Measurements from ENCODE around the gene CYB561A3. TPM values are rescaled to one million over a fixed set of nuclear protein-coding genes. Genes with fewer than 3 reads are reported as not detected.

The CYB561A3 gene
- total RNA-seq, 1 donor from 2014 or later = 33.8 TPM

DNA sequence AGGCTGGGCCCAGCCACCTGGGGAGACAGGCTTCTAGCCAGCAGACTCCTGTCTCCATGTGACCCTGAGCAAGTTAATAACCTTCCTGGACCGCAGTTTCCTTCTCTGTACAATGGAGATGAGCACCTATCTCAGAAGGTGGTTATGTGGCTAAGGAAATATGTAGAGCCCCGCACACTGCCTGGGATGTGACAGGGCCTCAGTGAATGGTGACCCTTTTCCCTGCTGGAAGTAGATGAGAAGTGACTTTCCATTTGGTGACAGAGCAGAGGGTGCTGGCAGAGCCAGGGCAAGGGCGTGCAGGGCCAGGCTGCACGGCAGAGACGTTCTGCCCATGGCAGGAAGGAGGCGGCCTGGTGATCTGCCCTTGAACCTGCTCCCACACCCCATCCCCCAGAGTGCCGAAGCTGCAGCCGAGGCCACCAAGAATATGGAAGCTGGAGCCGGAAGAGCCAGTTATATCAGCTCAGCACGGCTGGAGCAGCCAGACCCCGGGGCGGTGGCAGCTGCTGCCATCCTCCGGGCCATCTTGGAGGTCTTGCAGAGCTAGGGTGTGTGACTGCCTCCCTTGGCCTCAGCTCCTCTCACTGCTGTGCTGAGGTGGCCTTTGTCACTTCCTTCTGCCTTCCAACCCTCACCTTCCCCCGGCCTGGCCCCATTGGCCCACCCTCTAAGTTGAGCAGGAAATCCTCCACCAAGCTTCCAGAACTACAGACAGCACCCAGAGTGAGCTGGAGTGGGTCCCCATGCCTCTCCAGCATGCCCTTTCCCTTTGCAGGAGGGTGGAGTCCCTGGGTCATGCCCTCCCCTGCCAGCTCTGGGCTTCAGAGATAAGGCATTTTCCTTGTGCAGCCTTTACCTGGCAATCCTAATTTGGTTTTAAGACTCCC is 15.5 kb downstream of the CYB561A3 start:
- no peak for DNase-seq (ENCODE audit: low read depth, low spot score)

DNA sequence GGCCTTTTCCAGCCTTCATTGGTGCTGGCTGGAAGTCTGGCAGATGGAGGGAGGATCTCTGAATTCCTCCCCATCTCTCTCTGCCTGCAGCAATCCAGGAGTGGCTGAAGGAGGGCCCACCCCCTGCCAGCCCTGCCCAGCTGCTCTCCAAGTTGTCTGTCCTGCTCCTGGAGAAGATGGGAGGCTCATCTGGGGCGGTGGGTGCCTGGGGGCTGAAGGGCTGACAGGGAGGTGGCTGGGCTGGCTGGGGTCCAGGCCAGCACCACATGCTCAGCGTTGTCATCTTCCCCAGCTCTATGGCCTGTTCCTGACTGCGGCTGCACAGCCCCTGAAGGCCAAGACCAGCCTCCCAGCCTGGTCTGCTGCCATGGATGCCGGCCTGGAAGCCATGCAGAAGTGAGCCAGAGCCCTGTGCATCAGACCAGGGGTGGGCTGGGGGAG is 16.5 kb downstream of the CYB561A3 start:
- no peak for DNase-seq (ENCODE audit: low read depth, low spot score)

DNA sequence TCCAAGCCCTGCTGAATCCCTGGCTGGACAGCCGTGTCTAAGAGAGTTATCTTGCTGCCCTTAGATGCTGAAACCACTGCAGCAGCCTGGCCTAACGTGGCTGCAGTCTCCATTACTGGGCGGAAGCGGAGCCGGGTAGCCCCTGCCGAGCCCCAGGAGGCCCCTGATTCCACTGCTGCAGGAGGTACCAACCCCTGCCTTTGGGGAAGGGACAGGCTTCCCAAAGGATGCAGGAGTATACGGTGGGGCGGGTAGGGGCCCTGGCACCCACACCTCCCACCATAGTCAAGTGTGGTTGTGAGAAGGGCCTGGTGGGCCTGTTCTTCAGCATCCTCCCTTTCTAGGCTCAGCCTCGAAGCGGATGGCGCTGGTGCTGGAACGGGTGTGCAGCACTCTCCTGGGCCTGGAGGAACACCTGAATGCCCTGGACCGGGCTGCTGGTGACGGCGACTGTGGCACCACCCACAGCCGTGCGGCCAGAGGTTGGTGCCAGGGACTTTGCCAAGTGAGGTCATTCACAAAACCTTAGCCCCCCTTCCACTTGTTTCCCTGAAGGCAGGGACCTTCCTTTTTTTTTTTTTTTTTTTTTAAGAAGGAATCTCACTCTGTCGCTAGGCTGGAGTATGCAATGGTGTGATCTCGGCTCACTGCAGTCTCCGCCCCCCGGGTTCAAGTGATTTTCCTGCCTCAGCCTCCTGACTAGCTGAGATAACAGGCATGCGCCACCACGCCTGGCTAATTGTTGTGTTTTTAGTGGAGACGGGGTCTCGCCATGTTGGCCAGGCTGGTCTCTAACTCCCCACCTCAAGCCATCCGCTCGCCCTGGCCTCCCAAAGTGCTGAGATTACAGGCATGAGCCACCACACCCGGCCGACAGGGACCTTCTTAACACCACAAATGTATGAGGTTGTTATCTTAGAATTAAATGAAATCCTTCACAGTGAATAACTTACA is 17.6 kb downstream of the CYB561A3 start:
- DNase-seq (ENCODE audit: low read depth, low spot score) = no peak

DNA sequence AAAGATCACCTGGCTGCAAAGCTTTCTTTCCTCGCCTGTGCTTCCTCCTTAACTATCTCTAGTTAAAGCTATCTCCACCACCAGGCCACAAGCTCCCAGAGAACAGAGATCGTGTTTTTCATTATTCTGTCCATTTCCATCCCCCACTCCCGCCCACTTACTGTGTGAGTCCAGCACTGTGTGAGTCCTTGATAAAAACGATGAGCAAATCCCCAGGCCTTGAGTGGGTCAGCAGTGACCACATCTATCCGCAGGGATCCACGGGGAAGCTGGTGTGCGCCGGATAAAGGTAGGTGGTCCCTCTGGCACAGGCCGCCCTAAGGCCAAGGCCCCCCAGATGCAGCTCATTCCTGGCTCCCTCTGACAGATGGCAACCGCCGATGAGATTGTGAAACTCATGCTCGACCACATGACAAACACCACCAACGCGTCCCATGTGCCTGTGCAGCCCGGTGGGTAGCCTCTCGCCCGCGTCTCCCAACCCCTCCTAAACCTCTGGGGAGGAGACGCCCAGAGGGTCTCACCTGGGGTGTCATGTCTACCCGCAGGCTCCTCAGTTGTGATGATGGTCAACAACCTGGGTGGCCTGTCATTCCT is 19.4 kb downstream of the CYB561A3 start:
- no peak for DNase-seq (ENCODE audit: low read depth, low spot score)

DNA sequence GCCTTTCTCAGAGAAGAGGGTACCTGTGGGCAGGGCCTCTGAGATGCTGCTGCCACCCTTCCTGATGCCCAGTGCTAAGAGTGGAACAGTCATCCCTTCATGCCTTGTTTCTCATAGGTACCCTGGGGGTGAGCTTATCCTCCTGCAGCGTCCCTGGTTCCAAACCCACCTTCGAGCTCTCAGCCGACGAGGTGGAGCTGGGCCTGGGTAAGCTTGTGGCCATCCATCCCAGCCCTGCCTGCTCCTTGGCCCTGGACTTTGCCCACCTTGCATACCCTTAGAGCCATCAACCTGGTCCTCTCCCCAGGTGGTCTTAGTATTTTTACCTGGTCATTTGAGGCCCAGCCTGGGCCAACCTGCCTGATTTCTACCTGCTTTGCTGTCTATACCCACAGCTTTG is 20.0 kb downstream of the CYB561A3 start:
- DNase-seq (ENCODE audit: low read depth, low spot score) = no peak

DNA sequence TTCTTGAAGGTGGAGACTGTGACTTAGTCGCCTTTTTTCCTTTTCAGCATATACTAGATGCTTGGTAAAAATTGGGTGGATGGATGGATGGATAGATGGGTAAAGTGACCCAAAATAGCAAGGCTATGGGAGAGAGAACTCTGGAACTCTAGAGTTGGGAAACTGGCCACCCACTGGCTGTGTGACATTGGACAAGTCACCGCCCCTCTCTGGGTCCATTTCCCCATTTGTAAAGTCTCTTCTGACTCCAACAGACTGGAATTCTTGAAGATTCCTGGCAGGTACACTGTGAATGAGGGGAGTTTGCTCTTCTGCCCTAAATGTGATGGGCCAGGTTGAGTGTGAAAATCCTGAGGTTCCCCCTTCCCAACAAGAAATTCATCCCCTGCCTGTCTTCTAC is 20.7 kb downstream of the CYB561A3 start:
- DNase-seq (ENCODE audit: low read depth, low spot score) = no peak

DNA sequence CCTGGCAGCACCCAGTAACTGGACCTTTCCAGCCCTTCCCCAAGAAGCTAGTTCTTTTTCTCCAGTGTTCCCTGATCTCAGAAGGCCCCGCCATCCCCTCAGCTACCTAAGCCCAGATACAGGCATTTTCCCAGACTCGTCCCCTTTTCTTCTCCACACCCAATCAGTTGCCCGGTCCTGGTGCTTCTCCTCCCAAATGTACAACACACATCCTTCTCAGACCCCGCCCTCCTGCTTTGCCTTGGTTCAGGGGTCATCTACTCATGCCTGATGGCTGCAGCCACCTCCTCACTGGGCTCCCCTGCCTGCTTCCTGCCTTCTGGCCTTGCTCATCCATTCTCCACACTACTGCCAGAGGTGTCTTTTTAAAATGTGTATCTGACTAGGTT is 22.2 kb downstream of the CYB561A3 start:
- DNase-seq (ENCODE audit: low read depth, low spot score) = no peak

DNA sequence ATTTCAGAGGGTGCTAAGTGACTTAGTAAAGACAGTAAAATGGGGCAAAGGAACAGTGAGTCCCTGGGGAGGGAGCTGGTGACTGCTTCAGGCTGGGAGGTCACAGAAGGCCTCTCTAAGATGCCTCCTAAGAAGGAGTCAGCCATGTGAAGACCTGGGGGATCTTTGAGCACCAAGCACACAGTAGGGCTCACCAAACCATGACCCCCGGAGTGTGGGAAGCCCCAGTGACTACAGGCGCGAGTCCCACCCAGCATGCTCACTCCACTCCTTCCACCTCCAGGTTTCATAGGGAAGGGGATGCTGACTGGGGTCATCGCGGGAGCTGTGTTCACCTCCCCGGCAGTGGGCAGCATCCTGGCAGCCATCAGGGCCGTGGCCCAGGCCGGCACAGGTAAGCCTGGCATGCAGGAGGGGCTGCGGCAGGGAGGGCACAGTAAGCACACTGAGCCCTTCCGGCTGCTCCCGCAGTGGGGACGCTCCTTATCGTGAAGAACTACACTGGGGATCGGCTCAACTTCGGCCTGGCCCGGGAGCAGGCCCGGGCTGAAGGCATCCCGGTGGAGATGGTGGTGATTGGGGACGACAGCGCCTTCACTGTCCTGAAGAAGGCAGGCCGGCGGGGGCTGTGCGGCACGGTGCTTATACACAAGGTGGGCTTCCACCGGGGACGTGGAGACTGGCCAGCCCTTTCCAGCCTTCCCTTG is 22.7 kb downstream of the CYB561A3 start:
- DNase-seq (ENCODE audit: low read depth, low spot score) = no peak

DNA sequence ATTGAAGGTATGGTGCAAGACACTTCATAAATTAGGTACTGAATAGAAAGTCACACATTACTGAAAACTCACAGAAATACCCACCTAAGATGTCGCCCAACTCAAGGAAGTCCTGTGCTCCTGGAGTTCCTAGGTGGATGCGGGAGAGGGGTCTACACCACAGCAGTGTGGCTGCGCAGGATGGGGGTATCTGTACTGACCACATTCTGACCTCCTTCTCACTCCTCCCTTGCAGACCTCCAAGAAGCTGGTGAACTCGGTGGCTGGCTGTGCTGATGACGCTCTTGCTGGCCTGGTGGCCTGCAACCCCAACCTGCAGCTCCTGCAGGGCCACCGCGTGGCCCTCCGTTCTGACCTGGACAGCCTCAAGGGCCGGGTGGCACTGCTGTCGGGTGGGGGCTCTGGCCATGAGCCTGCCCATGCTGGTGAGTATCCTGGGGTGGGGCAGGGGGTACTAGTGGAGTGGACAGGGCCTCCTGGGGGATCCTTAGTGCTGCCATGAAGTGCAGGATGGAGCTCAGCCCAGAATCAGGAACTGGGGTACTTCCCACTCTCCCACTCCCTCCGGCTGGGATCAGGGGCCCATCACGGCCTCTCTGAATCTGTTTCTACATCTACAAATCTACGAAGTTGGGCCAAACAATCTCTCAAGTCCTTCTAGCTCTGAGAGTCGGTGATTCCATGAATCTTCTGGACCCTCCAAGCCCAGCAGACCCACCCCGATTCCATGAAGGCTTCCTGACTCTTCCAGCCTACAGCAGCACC is 23.8 kb downstream of the CYB561A3 start:
- no peak for DNase-seq (ENCODE audit: low read depth, low spot score)

DNA sequence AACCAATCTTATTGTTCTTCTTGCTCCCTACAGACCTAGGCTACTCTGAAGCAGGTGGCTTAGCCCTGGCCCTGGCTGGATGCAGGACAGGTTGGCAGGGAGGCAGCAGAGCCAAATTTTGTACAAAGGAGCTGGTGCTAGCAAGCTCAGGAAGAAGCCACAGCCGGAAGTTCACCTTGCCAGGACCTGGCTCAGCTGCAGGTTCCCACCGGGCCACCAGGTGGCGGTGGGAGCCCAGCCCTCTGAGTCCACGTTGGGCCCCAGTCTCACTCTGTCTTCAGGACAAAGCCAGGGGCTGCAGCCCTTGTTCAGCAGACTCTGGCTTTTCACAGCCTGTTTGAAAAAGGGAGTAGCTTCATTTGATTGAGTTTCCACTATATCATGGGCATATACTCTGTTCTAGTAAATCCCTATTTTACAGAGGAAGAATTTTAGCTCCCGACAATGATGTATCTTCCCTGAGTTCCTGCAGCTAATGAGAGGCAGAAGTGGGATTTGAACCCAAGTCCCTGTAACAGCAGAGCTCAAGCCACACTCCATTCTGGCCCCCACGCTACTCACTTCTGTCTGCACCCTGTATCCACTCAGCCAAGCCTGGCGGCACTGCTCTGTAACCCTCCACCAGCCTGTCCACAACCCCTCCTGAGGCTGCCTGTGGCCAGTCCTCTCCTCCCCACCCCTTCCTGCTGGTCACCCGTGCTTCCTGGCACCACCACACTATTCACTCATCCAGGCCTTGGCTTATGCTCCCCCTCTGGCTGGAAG is 25.3 kb downstream of the CYB561A3 start:
- DNase-seq (ENCODE audit: low read depth, low spot score) = peak; percentile 17

DNA sequence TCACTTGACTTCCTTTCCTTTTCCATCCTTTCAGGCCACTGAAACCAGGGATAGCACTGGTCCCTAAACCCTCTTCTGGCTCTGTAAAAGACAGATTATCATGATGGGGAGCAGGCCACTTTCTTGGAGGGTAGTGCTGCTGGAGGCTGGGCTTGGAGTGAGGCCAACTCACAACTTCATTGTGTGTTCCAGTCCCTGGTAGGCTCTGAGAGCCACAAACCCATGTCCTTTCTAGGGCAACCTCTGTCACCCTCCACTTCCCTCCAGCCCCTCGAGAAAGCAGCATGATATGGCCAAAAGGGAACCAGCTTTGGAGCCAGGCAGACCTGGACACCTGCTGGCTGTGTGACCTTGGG is 26.3 kb downstream of the CYB561A3 start:
- no peak for DNase-seq (ENCODE audit: low read depth, low spot score)

DNA sequence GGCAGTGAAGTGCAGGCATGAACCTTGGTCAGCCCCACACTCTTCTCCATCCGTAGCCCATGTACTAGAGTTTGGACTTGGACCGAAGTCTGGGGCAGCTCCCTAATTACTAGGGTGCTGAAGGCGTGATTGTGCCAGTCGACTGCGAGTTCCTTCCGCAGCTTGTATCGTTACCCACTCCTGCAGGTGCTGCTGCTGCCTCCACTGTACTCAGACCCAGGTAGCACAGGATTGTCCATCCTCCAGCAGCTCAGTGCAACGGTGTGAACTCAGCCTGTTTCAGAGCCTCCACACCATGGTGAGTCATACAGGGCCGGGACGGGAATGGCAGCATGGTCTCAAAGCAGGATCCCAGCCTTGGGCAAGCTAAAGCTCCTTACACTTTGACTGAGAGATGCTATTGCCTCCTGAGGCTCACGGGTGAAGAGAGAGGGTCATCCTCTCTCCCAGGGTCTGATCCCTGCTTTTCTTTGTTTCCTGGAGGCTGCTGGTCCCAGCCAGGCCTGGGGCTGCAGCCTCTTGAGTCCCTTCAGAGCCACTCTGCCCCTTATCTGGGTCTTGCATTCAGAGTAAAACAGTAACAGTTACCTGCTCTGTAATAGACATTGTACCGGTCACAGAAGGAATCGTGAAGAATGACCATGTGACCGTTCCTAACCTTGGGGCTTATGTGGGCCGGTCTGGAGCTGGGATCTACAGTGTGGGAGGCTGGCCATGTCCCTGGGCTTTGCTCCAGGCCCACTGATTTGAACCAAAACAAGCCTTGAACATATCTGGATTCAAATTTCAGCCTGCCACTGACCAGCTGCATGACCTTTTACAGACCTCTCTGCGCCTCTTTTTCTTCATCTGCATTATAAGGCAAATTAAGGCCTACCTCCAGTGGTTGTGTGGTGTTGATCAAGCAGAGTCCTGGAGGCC is 27.0 kb downstream of the CYB561A3 start:
- DNase-seq (ENCODE audit: low read depth, low spot score) = no peak

DNA sequence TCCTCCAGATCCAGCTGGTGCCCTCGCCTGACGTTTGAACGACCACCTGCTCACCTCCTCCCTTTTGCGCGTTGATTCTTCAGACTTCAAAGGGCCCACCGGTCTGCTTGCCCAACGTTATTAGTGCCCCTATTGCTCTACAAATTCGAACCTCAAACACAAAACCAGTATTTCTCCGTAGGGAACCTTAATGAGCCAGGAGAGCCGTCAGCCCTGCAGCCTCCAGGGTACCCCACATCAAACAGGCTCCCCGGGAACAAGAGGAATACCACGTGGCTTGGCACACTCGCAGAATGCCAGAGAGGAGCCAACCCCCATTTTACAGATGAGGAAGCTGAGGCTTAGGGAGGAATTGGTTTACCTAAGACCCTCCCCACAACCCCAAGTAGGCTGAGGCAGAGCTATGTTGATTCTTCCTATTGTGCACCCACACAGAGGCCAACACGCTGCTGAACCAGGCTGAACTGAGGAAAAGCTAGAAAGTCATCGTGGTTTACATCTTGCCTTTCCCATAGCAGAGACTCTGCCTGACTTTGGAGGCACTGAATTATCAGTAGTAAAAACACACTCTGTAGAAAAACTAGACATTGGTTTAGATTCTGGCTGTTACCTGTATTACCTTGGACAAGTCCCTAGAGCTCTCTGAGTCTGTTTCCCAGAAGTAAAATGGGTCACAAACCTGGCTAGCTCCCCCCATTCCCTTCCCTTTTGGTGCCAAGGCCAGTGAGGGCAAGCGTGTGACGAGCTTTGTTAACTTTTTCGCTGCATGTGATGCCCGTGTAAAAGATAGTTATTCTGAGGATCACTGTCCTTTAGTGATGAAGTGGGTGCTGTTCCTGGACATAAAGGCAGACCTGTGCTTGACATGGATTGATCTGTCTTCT is 27.9 kb downstream of the CYB561A3 start:
- no peak for DNase-seq (ENCODE audit: low read depth, low spot score)

DNA sequence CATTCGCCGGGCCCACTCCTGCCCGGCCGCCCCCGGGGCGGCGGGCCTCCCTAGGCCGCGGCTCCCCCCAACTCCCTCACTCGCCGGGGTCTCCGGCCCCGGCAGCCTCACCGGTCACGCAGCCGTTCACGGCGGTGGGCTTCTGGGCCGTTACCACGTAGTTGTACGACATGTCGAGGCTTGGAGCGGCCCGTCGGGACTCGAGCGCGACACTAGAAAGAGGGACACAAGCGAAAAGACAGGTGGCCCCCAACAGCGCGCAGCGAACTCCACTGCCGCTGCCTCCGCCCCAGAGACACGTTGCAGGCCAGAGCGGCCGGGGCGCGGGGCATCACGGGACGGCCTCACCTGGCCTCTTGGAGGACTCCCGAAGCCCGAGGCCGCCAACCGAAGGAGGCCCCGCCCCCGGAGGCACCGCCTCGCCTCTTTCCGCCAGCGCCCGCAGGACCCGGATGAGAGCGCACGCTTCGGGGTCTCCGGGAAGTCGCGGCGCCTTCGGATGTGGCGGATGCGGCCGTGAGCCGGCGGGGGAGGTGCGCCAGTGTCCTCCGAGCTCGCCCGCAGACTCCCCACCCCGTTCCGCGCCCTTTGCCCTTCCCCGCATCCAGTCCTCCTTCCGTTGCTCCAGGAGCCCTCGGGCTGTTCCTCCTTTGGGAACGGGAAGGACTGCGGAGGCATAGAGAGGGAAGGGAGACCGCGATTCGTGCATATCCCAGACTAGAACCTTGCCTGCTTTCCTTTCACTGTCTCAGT is 28.7 kb downstream of the CYB561A3 start, which contains the start of the genes DDB1 and TKFC:
Gene DDB1 (minus strand): TSS at position 309 of the 753 bp plus-strand sequence. CDS start 137 bp downstream, at position 172.
Gene TKFC (plus strand): TSS at position 432 of the 753 bp plus-strand sequence. CDS start 1,501 bp downstream, outside the sequence.
- DNase-seq (ENCODE audit: low read depth, low spot score) = peak; percentile 62

DNA sequence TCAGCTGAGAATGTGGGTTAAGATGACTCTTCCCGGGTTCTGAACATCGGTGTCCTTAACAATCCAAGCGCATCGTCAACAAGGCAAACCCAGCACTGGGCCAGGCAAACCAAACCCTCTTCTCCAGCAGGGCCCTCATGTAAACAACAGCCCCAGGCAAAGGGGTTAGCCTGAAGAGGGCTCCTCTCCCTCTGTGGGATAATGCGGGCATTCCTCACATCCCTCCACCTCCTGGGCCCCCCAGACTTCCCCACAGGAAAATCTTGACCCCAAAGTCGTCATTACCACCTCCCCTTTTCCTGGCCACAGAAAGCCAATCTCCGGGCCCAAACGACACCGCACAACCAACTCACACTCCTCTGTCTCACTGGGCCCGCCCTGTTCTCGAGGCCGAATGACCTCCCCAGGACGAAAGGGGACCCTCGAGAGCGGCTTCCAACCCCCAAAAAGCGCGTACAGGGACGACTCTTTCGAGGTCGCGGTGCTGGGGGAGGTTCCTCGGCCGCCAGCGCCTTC is 29.3 kb downstream of the CYB561A3 start:
- no peak for DNase-seq (ENCODE audit: low read depth, low spot score)

DNA sequence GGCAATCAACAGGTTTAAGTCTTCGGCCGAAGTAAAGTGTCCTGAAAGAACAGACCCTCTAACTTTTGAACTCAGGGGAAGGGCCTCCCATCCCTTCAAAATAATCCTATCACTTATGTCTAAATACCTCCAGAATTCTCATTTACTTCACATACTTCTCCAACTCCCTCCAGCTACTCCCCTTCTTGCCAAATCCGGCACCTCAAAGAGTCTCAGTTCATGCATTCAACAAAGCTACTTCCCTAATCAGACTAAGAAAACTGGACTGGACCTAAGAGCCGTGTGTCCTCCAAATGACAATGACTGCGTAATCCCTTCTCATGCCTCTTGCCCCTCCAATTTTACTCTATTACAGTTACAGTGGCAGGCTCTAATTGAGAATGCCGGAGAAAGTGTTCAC is 30.0 kb downstream of the CYB561A3 start:
- DNase-seq (ENCODE audit: low read depth, low spot score) = no peak

All from pulmonary artery endothelial cell (primary cell).